CD14-positive monocyte (primary cell): ENCODE measurements around the gene GIPC3. TPM values are rescaled to one million over a fixed set of nuclear protein-coding genes. Genes with fewer than 3 reads are reported as not detected.

Experiments used
- DNase-seq, 3 donors: peaks; one replicate each; pipeline ENCODE4 v3.0.0-alpha.2; 2011 to 2022
- H2AFZ ChIP-seq: 2 replicates; pipeline ENCODE4 v1.6.0; 2012; ENCODE audit warnings: mild to moderate bottlenecking, low read depth, low read length, inconsistent platforms; ENCODE audit not compliant: insufficient read depth, poor library complexity, severe bottlenecking
- H3K27ac ChIP-seq, 2 donors: 1 replicate in 1 of 2; 2 replicates in 1 of 2; pipeline ENCODE4 v1.5.1; 2012 to 2013; ENCODE audit warnings: low read length in 2 of 2, control low read depth in 1 of 2, inconsistent platforms in 1 of 2, low read depth in 1 of 2, mild to moderate bottlenecking in 1 of 2
- H3K27me3 ChIP-seq, 2 donors: one replicate each; pipeline versions ENCODE4 v1.6.0 to v1.6.1; 2011 to 2013; ENCODE audit warnings: low read length in 2 of 2; ENCODE audit not compliant: control insufficient read depth in 2 of 2, insufficient read depth in 2 of 2
- H3K36me3 ChIP-seq, 2 donors: replicated peaks in 1 of 2; 1 replicate in 1 of 2; 2 replicates in 1 of 2; pipeline versions ENCODE4 v1.5.1 to v1.6.1; 2012 to 2013; ENCODE audit warnings: low read length in 2 of 2, control low read depth in 1 of 2, inconsistent platforms in 1 of 2, mild to moderate bottlenecking in 1 of 2; ENCODE audit not compliant: insufficient read depth in 2 of 2, control insufficient read depth in 1 of 2
- H3K4me1 ChIP-seq, 2 donors: 1 replicate in 1 of 2; 2 replicates in 1 of 2; pipeline versions ENCODE4 v1.5.1 to v1.6.1; 2012 to 2013; ENCODE audit warnings: low read length in 2 of 2, control low read depth in 1 of 2, inconsistent platforms in 1 of 2, mild to moderate bottlenecking in 1 of 2, moderate library complexity in 1 of 2; ENCODE audit not compliant: insufficient read depth in 2 of 2, control insufficient read depth in 1 of 2
- H3K4me2 ChIP-seq: replicated peaks from 2 replicates; pipeline ENCODE3; 2012; ENCODE audit warnings: low read length, moderate library complexity, mild to moderate bottlenecking; ENCODE audit not compliant: poor library complexity, severe bottlenecking; ENCODE audit errors: extremely low read depth
- H3K4me3 ChIP-seq, 3 experiments: fragments of 200-600 bp in 1 of 3; sonication (generic) in 1 of 3; replicated peaks in 1 of 3; 1 replicate in 2 of 3; 2 replicates in 1 of 3; pipeline ENCODE4 v1.5.1; 2011 to 2013; ENCODE audit warnings: low read length in 3 of 3, mild to moderate bottlenecking in 3 of 3, control low read depth in 2 of 3, low read depth in 2 of 3, inconsistent platforms in 1 of 3, moderate library complexity in 1 of 3
- H3K79me2 ChIP-seq: 2 replicates; pipeline ENCODE4 v1.6.0; 2012; ENCODE audit warnings: mild to moderate bottlenecking, control low read depth, inconsistent platforms, low read length, moderate library complexity; ENCODE audit not compliant: insufficient read depth
- H3K9ac ChIP-seq: 2 replicates; pipeline ENCODE4 v1.6.0; 2017; ENCODE audit warnings: low read length, mild to moderate bottlenecking; ENCODE audit not compliant: insufficient read depth, poor library complexity, severe bottlenecking
- H3K9me3 ChIP-seq, 2 donors: replicated peaks in 1 of 2; 1 replicate in 1 of 2; 2 replicates in 1 of 2; pipeline versions ENCODE4 v1.5.1 to v1.6.1; 2012 to 2013; ENCODE audit warnings: low read length in 2 of 2, control low read depth in 1 of 2; ENCODE audit not compliant: control insufficient read depth in 1 of 2, insufficient read depth in 1 of 2
- H4K20me1 ChIP-seq: 2 replicates; pipeline ENCODE4 v1.6.0; 2012; ENCODE audit warnings: mild to moderate bottlenecking, low read length, control low read depth, moderate library complexity; ENCODE audit not compliant: insufficient read depth
- H3K27ac Mint-ChIP-seq, 7 donors: one replicate each; pipeline ENCODE4 v1.8.0; 2020; ENCODE audit warnings: mild to moderate bottlenecking in 7 of 7, mixed read lengths in 7 of 7, moderate library complexity in 6 of 7, inconsistent platforms in 2 of 7
- H3K27me3 Mint-ChIP-seq, 3 donors: one replicate each; pipeline ENCODE4 v1.8.0; 2021 to 2022; ENCODE audit warnings: low read depth in 3 of 3, mild to moderate bottlenecking in 3 of 3, mixed read lengths in 3 of 3, moderate library complexity in 3 of 3, inconsistent platforms in 1 of 3
- H3K36me3 Mint-ChIP-seq, 2 donors: one replicate each; pipeline ENCODE4 v1.8.0; 2020; ENCODE audit warnings: mixed read lengths in 2 of 2, inconsistent platforms in 1 of 2, mild to moderate bottlenecking in 1 of 2
- H3K4me1 Mint-ChIP-seq: one replicate; pipeline ENCODE4 v1.8.0; 2020; ENCODE audit warnings: mild to moderate bottlenecking, mixed read lengths
- H3K4me3 Mint-ChIP-seq, 2 donors: one replicate each; pipeline ENCODE4 v1.8.0; 2020; ENCODE audit warnings: mild to moderate bottlenecking in 2 of 2, mixed read lengths in 2 of 2, moderate library complexity in 1 of 2
- H3K9me3 Mint-ChIP-seq, 7 donors: one replicate each; pipeline ENCODE4 v1.8.0; 2020 to 2022; ENCODE audit warnings: mixed read lengths in 7 of 7, mild to moderate bottlenecking in 6 of 7, moderate library complexity in 6 of 7, inconsistent platforms in 2 of 7
- CTCF ChIP-seq: fragments of 200-600 bp; IDR thresholded peaks from one replicate; pipeline ENCODE4 v1.8.0; 2022; ENCODE audit warnings: antibody characterized with exemption, mild to moderate bottlenecking
- WGBS: methylation state at CpG from one replicate; pipeline ENCODE4 v1.1.5; 2013; ENCODE audit warnings: missing lambda C conversion rate; ENCODE audit not compliant: insufficient coverage; 5-methylcytosine and 5-hydroxymethylcytosine counted together
- intact Hi-C, 2 donors: fragments of 100-400 bp; cut with micrococcal nuclease; formaldehyde crosslinking; loops; one replicate each; pipeline versions ENCODE4 v1.15.0 to v1.15.1; 2023
- polyA plus RNA-seq, 3 donors: library from polyadenylated mRNA; depleted of rRNA in 1 of 3; unstranded in 2 of 3; stranded (reverse) in 1 of 3; fragments of 300-500 nt in 2 of 3; fragments of >200 nt in 1 of 3; fragmentation: Illumina TruSeq in 2 of 3; gene quantifications; 1 replicate in 2 of 3; 2 replicates in 1 of 3; pipeline ENCODE4 v1.2.3, GENCODE V29; 2012 to 2021

GIPC3 gene
- polyA plus RNA-seq, 3 donors = 0.03 TPM; not detected in 2

- Histone ChIP-seq H3K27ac (no peak overlapping the region), H3K4me3 (no peak overlapping the region), H3K4me1 (no peaks in the 10 kb centered on the region), H3K9me3 (peaks cover 5 to 12% of the 10 kb centered on the region in 2 donors), H3K36me3 (no peaks in the 10 kb centered on the region), H3K4me2 (no peak overlapping the region), H3K27me3 (no peaks in the 10 kb centered on the region), H3K79me2 (no peaks in the 10 kb centered on the region), H3K9ac (no peak overlapping the region), H4K20me1 (no peaks in the 10 kb centered on the region), H2AFZ (no peak overlapping the region)
- Mint-ChIP-seq H3K27ac (no peak overlapping the region), H3K36me3 (no peaks in the 10 kb centered on the region), H3K4me3 (no peak overlapping the region), H3K9me3 (peaks cover 5 to 18% (median 11%) of the 10 kb centered on the region in 7 donors), H3K4me1 (no peaks in the 10 kb centered on the region), H3K27me3 (peaks cover 3 to 10% (median 6%) of the 10 kb centered on the region in 3 donors)
- intact Hi-C loops = no loop called here
- DNase-seq = no peak
- WGBS = 72% methylated on average over 11 of the region's 11 CpGs
- TF ChIP-seq CTCF = no peak
These were observed 7.9 kb downstream of the GIPC3 start for GRCh38 chr19:3593156-3593555.

GRCh38 chr19:3595521-3596061, 10.3 kb downstream of the GIPC3 start:
- no peak overlapping the region for H3K4me3 ChIP-seq
- H3K4me1 Mint-ChIP-seq = no peaks in the 10 kb centered on the region
- H3K27me3 Mint-ChIP-seq = peaks cover 3 to 10% (median 5%) of the 10 kb centered on the region in 3 donors
- H3K36me3 ChIP-seq = no peaks in the 10 kb centered on the region
- H3K9me3 Mint-ChIP-seq = peaks cover 7 to 14% (median 12%) of the 10 kb centered on the region in 7 donors
- H3K36me3 Mint-ChIP-seq = no peaks in the 10 kb centered on the region
- H3K4me2 ChIP-seq = no peak overlapping the region
- H3K9me3 ChIP-seq = peaks cover 5% of the 10 kb centered on the region in 2 donors
- H2AFZ ChIP-seq = no peak overlapping the region
- no peak overlapping the region for H3K27ac ChIP-seq
- no peaks in the 10 kb centered on the region for H4K20me1 ChIP-seq
- 92% methylated on average over 33 of the region's 34 CpGs for WGBS
- no peaks in the 10 kb centered on the region for H3K79me2 ChIP-seq
- no peaks in the 10 kb centered on the region for H3K27me3 ChIP-seq
- no peaks in the 10 kb centered on the region for H3K4me1 ChIP-seq
- no peak for DNase-seq
- H3K9ac ChIP-seq = no peak overlapping the region
- TF ChIP-seq CTCF = no peak
- intact Hi-C loops = no loop called here
- H3K27ac Mint-ChIP-seq = peak overlapping the region in 1 of 7 donors; percentile 30
- H3K4me3 Mint-ChIP-seq = no peak overlapping the region
